OCI-M2 (cell line): ENCODE measurements around the gene ARTN.
A peak's percentile ranks its signal among the peaks of the same experiment; 100 is the strongest.

Experiments
- DNase-seq: peaks from one replicate; lab custom pipeline; 2025; ENCODE audit not compliant: unreplicated experiment; lab: John Stamatoyannopoulos, UW

The ARTN gene

GRCh38 chr1:43947061-43947873, 13.7 kb downstream of the ARTN start:
- DNase-seq: no peak

GRCh38 chr1:43947874-43948437, 14.4 kb downstream of the ARTN start:
- DNase-seq: no peak

- DNase-seq: no peak
These were observed 16.1 kb downstream of the ARTN start for GRCh38 chr1:43949678-43950077.

GRCh38 chr1:43951021-43951985, 17.7 kb downstream of the ARTN start:
- no peak for DNase-seq

- no peak for DNase-seq
These were observed 19.2 kb downstream of the ARTN start for GRCh38 chr1:43952731-43953346.

- DNase-seq: no peak
These were observed 19.8 kb downstream of the ARTN start for GRCh38 chr1:43953361-43953760.

GRCh38 chr1:43954036-43954435, 20.4 kb downstream of the ARTN start:
- DNase-seq: no peak

GRCh38 chr1:43956234-43956633, 22.6 kb downstream of the ARTN start:
- DNase-seq: no peak

GRCh38 chr1:43957407-43958040, 23.9 kb downstream of the ARTN start:
- no peak for DNase-seq

- DNase-seq: no peak
These were observed 25.0 kb downstream of the ARTN start for GRCh38 chr1:43958351-43959255.

GRCh38 chr1:43960798-43961197, 27.2 kb downstream of the ARTN start:
- no peak for DNase-seq

- DNase-seq: no peak
These were observed 28.1 kb downstream of the ARTN start for GRCh38 chr1:43961692-43962091.

GRCh38 chr1:43962324-43962723, 28.7 kb downstream of the ARTN start:
- no peak for DNase-seq

GRCh38 chr1:43963006-43963405, 29.4 kb downstream of the ARTN start:
- DNase-seq: no peak

- no peak for DNase-seq
These were observed 30.3 kb downstream of the ARTN start for GRCh38 chr1:43963890-43964289.

GRCh38 chr1:43965316-43965715, 31.7 kb downstream of the ARTN start:
- no peak for DNase-seq

GRCh38 chr1:43968348-43968948, 34.8 kb downstream of the ARTN start:
- DNase-seq: no peak

GRCh38 chr1:43969416-43969745, 35.8 kb downstream of the ARTN start:
- no peak for DNase-seq

GRCh38 chr1:43969746-43970466, 36.3 kb downstream of the ARTN start, which contains the start of gene DPH2:
Gene DPH2, plus strand, starts transcription at chr1:43970010. Its CDS starts 166 bp downstream, at chr1:43970176.
- peak; percentile 54 for DNase-seq
